ENCODE measurements around the gene FGF10.

Gene FGF10

GRCh38 chr5:44257221-44257620, 132.0 kb downstream of the FGF10 start:
- no peak for DNase-seq (ENCODE audit: low read depth)
